ENCODE data around the gene MYO1D. TPM values are rescaled to one million over a fixed set of nuclear protein-coding genes. Genes with fewer than 3 reads are reported as not detected.

MYO1D gene
- total RNA-seq, 1 donor from 2014 or later: 73.3 TPM

DNA sequence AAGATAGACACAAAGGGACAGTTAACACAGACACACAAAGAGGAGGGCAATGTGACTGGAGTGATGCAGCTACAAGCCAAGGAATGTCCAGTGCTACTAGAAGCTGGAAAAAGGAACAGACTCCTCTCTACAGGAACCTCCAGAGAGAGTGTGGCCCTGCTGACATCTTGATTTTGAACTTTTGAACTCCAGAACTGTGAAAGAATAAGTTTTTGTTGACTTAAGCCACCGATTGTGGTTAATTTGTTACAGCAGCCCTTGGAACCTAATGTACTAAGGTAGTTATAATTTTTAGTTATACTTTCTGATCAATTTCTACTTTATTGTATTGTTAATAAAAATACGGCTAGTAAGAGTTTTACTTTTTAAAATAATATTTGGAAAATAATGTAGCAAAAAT is 129.1 kb downstream of the MYO1D start:
- ATAC-seq: no peak
- Histone ChIP-seq H3K27me3 (no peaks in the 10 kb centered on the region), H3K4me3 (no peak overlapping the region), H3K9me3 (no peaks in the 10 kb centered on the region), H3K4me1 (no peaks in the 10 kb centered on the region), H3K36me3 (no peaks in the 10 kb centered on the region), H3K27ac (no peak overlapping the region)
- intact Hi-C loops (cut with DNase I): no loop called here
- DNase-seq: no peak
- TF ChIP-seq, protein P1, sequence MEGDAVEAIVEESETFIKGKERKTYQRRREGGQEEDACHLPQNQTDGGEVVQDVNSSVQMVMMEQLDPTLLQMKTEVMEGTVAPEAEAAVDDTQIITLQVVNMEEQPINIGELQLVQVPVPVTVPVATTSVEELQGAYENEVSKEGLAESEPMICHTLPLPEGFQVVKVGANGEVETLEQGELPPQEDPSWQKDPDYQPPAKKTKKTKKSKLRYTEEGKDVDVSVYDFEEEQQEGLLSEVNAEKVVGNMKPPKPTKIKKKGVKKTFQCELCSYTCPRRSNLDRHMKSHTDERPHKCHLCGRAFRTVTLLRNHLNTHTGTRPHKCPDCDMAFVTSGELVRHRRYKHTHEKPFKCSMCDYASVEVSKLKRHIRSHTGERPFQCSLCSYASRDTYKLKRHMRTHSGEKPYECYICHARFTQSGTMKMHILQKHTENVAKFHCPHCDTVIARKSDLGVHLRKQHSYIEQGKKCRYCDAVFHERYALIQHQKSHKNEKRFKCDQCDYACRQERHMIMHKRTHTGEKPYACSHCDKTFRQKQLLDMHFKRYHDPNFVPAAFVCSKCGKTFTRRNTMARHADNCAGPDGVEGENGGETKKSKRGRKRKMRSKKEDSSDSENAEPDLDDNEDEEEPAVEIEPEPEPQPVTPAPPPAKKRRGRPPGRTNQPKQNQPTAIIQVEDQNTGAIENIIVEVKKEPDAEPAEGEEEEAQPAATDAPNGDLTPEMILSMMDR (IDR thresholded peaks at IDR 0.05): no peak

DNA sequence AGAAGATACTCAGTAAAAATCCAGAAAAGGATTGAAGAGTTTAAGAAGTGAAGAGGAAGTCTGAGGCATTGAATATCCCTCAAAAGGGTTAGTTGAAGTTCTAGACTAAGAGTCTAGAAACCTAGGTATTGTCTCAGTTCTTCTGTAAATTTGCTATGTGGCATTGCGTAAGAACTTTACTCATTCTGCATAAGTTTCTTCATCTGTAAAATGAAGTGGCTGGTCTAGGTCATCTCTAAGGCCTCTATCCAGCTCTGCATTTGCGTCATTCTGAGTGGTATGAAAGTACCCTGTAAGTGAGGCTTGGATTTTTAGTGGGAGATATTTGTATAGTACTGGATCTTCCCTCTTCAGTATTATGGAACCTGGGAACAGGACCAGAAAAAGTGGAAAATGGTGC is 130.2 kb downstream of the MYO1D start:
- Histone ChIP-seq H3K27me3 (no peaks in the 10 kb centered on the region), H3K4me3 (no peak overlapping the region), H3K36me3 (no peaks in the 10 kb centered on the region), H3K27ac (no peak overlapping the region), H3K4me1 (no peaks in the 10 kb centered on the region), H3K9me3 (no peaks in the 10 kb centered on the region)
- peak; percentile 29 for ATAC-seq
- DNase-seq: no peak
- TF ChIP-seq, protein P1 (IDR thresholded peaks at IDR 0.05): no peak
- intact Hi-C loops (cut with DNase I): no loop called here

DNA sequence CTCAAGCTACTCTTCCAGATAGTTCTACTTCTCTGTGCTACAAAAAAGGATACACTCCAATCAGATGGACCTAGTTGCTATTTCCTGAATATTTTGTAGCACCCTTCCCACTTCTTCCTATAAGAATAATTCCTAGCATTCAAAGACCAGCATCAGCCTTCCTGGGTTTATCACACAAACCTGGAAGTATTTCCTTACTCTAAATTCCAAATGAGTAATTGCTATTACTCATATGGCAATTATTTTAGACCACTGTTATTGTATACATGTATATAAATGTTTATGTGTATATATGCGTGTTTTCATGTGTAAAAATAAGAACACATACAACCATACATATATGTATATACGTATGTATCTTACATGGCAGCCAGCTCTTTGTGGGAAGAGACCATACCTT is 130.6 kb downstream of the MYO1D start:
- Histone ChIP-seq H3K27ac (no peak overlapping the region), H3K27me3 (no peaks in the 10 kb centered on the region), H3K36me3 (no peaks in the 10 kb centered on the region), H3K4me3 (no peak overlapping the region), H3K9me3 (no peaks in the 10 kb centered on the region), H3K4me1 (no peaks in the 10 kb centered on the region)
- TF ChIP-seq, protein P1 (IDR thresholded peaks at IDR 0.05): no peak
- ATAC-seq: no peak
- intact Hi-C loops (cut with DNase I): no loop called here
- DNase-seq: no peak

DNA sequence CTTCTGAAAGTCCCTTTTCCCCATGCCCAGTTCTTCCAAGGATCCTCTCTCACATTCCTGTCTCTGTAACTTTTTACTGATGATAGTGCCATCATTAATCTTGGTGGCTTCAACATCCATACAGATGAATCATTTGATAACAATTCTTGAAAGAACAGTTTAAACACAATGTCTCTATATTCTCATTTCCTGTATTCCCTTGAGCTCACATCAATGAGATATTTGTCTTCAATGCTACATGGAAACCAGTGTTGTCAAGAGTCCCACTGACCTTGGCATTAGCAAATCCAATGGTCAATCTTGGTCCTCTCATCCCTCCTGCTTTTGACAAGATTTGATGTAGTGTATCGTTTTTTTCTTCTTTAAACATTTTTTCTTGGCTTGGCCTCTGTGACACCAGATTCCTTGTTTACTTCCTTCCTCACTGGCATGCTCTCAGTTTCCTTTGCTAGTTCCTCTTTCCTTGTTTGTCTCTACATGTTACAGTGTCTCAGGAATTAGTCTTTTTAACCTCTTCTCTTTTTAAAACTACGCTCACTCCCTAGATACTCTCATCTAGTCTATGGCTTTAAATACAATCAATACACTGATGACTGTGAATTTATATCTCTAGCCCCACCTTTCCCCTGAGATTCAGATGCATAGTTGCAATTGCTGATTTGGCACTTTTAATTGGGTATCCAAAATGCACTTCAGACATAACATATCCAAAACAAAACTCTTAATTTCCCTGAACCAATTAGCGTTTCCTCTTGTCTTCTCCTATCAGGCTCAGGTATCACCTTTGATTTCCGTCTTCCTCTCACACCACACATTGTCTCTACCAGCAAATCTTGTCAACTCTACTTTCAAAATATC is 134.0 kb downstream of the MYO1D start:
- no peaks in the 10 kb centered on the region for H3K9me3 ChIP-seq
- no peak for DNase-seq
- ATAC-seq: peak; percentile 51
- H3K36me3 ChIP-seq: no peaks in the 10 kb centered on the region
- intact Hi-C loops (cut with DNase I): no loop called here
- no peak overlapping the region for H3K27ac ChIP-seq
- H3K27me3 ChIP-seq: no peaks in the 10 kb centered on the region
- TF ChIP-seq, protein P1 (IDR thresholded peaks at IDR 0.05): no peak
- H3K4me3 ChIP-seq: no peak overlapping the region
- no peaks in the 10 kb centered on the region for H3K4me1 ChIP-seq

DNA sequence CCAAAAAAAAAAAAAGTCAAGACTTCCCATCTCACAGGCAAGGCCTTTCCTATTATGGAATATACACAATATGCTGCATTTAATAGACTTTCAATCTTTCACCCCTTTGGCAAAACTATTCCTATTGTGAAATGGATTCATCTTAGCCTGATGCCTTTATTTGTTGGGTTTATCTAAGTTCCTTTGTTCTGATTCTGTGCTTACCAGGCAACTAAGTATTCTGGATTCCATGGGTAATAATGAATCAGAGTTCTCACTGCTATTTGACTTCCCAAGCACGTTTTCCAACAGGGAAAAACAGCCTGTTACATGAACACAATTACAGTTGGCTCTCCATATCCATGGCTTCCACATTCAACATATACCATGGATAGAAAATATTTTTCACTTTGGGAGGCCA is 135.5 kb downstream of the MYO1D start:
- no peak for ATAC-seq
- Histone ChIP-seq H3K27ac (no peak overlapping the region), H3K4me1 (no peaks in the 10 kb centered on the region), H3K36me3 (no peaks in the 10 kb centered on the region), H3K9me3 (no peaks in the 10 kb centered on the region), H3K4me3 (no peak overlapping the region), H3K27me3 (no peaks in the 10 kb centered on the region)
- TF ChIP-seq, protein P1 (IDR thresholded peaks at IDR 0.05): no peak
- intact Hi-C loops (cut with DNase I): no loop called here
- no peak for DNase-seq

All from upper lobe of right lung (tissue), 1 donor.